A172 (cell line): ENCODE data around the gene TOMM5. TPM values are rescaled to one million over a fixed set of nuclear protein-coding genes. Genes with fewer than 3 reads are reported as not detected.
"Not testable (repeated sequence)": the region's sequence is repeated elsewhere in the genome, so short reads cannot be mapped to it uniquely, and the experiment has no call there.

Experiments
- DNase-seq: peaks from one replicate; pipeline ENCODE4 v3.0.0-alpha.2; 2015; ENCODE audit warnings: low spot score
- total RNA-seq: library from RNA; depleted of rRNA; stranded (reverse); fragments of >200 nt; shearing (Covaris generic); gene quantifications from 2 replicates; pipeline ENCODE4 v1.2.3, GENCODE V29; 2014

The TOMM5 gene
- total RNA-seq, 1 experiment from 2014 or later = 361 TPM

GRCh38 chr9:37611961-37612360, 19.6 kb upstream of the TOMM5 start:
- DNase-seq = no peak

- no peak for DNase-seq
Measured at GRCh38 chr9:37611014-37611413, 18.6 kb upstream of the TOMM5 start.

GRCh38 chr9:37609735-37610397, 17.5 kb upstream of the TOMM5 start:
- no peak for DNase-seq

- DNase-seq = no peak
Measured at GRCh38 chr9:37608250-37608649, 15.9 kb upstream of the TOMM5 start.

- no peak for DNase-seq
Measured at GRCh38 chr9:37604296-37604695, 11.9 kb upstream of the TOMM5 start.

- no peak for DNase-seq
Measured at GRCh38 chr9:37602817-37603216, 10.4 kb upstream of the TOMM5 start.

- not testable (repeated sequence) for DNase-seq
Measured at GRCh38 chr9:37602061-37602460, 9.7 kb upstream of the TOMM5 start.

GRCh38 chr9:37596504-37596903, 4.1 kb upstream of the TOMM5 start:
- DNase-seq = no peak

- no peak for DNase-seq
Measured at GRCh38 chr9:37593883-37594448, 1.6 kb upstream of the TOMM5 start.

GRCh38 chr9:37587521-37587920, 4.9 kb downstream of the TOMM5 start:
- no peak for DNase-seq

- DNase-seq = no peak
Measured at GRCh38 chr9:37583522-37584121, 8.8 kb downstream of the TOMM5 start.

GRCh38 chr9:37582548-37583157, 9.7 kb downstream of the TOMM5 start:
- DNase-seq = peak; percentile 40

GRCh38 chr9:37575921-37576721, 16.3 kb downstream of the TOMM5 start, which contains the start of gene FBXO10:
Gene FBXO10 (minus strand): TSS chr9:37576380. CDS start chr9:37541768, 34,612 bp downstream.
- peak; percentile 16 for DNase-seq

GRCh38 chr9:37575511-37575914, 16.9 kb downstream of the TOMM5 start:
- no peak for DNase-seq

- DNase-seq = no peak
Measured at GRCh38 chr9:37575001-37575400, 17.4 kb downstream of the TOMM5 start.

GRCh38 chr9:37574241-37574721, 18.1 kb downstream of the TOMM5 start:
- DNase-seq = no peak

GRCh38 chr9:37571282-37571681, 21.1 kb downstream of the TOMM5 start:
- DNase-seq = no peak

GRCh38 chr9:37566716-37567115, 25.7 kb downstream of the TOMM5 start:
- no peak for DNase-seq

- DNase-seq = no peak
Measured at GRCh38 chr9:37565661-37566618, 26.5 kb downstream of the TOMM5 start.

- DNase-seq = no peak
Measured at GRCh38 chr9:37564916-37565315, 27.5 kb downstream of the TOMM5 start.
